Measurements from ENCODE around the gene NMU. TPM values are rescaled to one million over a fixed set of nuclear protein-coding genes. Genes with fewer than 3 reads are reported as not detected.

The NMU gene
- total and polyA plus RNA-seq, 9 of the 15 experiments (the other 6 are each of a cell fraction or from before 2014, with no cell fraction given), result 73.8 to 846 (median 599) TPM

DNA sequence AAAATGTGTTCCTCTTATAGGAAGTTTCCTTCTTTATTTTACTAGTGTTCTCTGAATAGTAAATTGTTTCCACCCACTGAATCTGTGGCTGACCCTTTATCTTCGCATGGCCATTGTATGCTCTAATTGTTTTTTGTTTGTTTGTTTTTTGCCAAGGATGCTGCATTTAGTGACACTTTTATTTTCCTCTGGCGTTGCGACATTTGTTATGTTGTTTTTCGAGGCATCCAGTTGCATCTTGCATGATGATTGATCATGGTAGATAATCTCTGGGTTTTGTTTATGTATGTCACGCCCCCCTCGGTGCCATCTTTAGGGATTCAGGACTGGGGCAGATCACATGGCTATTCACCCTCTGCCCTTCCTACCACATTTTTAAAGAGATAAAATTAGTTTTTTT, 2.2 kb downstream of the NMU start (continued):
- TF ChIP-seq, protein P1, sequence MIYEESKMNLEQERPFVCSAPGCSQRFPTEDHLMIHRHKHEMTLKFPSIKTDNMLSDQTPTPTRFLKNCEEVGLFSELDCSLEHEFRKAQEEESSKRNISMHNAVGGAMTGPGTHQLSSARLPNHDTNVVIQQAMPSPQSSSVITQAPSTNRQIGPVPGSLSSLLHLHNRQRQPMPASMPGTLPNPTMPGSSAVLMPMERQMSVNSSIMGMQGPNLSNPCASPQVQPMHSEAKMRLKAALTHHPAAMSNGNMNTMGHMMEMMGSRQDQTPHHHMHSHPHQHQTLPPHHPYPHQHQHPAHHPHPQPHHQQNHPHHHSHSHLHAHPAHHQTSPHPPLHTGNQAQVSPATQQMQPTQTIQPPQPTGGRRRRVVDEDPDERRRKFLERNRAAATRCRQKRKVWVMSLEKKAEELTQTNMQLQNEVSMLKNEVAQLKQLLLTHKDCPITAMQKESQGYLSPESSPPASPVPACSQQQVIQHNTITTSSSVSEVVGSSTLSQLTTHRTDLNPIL (CRISPR knock-in tag; IDR thresholded peaks at IDR 0.05), result no peak
- TF ChIP-seq ZNF217 (CRISPR knock-in tag; IDR thresholded peaks at IDR 0.05) (no peak), ZBED1 (IDR thresholded peaks at IDR 0.05) (no peak), TRIM24 (IDR thresholded peaks at IDR 0.05) (no peak), RUNX1 (IDR thresholded peaks at IDR 0.05; ENCODE audit: low read depth) (no peak), TAF9B (IDR thresholded peaks at IDR 0.05; ENCODE audit: partially characterized antibody) (no peak), EZH2 (IDR thresholded peaks at IDR 0.05; ENCODE audit: borderline replicate concordance, low read depth, low read length) (no peak), SAFB (IDR thresholded peaks at IDR 0.05; ENCODE audit: borderline replicate concordance, low read depth, low read length) (no peak), FOXK2 (conservative IDR thresholded peaks at IDR 0.05 in 1 of 2, IDR thresholded peaks at IDR 0.05 in 1 of 2; ENCODE audit: low read depth in 2 of 2) (peak in 1 of 2 experiments; percentile 35; a peak in 2 of 4 replicates), RFX7 (CRISPR knock-in tag; IDR thresholded peaks at IDR 0.05) (no peak), GTF2A2 (tag; IDR thresholded peaks at IDR 0.05) (no peak), HDAC1 (IDR thresholded peaks at IDR 0.05) (peak in 1 of 2 experiments; percentile 72; a peak in 2 of 4 replicates), NR2C2 (CRISPR knock-in tag; IDR thresholded peaks at IDR 0.05) (no peak), NR2C2 (tag; IDR thresholded peaks at IDR 0.05) (no peak), CHD1 (IDR thresholded peaks at IDR 0.05; ENCODE audit: low read length) (no peak), RFX1 (IDR thresholded peaks at IDR 0.05) (no peak), ARID1B (IDR thresholded peaks at IDR 0.05) (peak; percentile 53; the same call in 1 of the 2 replicates), ATF7 (IDR thresholded peaks at IDR 0.05) (no peak)
- TF ChIP-seq, protein P2, sequence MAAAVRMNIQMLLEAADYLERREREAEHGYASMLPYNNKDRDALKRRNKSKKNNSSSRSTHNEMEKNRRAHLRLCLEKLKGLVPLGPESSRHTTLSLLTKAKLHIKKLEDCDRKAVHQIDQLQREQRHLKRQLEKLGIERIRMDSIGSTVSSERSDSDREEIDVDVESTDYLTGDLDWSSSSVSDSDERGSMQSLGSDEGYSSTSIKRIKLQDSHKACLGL (CRISPR knock-in tag; IDR thresholded peaks at IDR 0.05; ENCODE audit: borderline replicate concordance, poor library complexity, severe bottlenecking), result no peak
- TF ChIP-seq, protein P3, sequence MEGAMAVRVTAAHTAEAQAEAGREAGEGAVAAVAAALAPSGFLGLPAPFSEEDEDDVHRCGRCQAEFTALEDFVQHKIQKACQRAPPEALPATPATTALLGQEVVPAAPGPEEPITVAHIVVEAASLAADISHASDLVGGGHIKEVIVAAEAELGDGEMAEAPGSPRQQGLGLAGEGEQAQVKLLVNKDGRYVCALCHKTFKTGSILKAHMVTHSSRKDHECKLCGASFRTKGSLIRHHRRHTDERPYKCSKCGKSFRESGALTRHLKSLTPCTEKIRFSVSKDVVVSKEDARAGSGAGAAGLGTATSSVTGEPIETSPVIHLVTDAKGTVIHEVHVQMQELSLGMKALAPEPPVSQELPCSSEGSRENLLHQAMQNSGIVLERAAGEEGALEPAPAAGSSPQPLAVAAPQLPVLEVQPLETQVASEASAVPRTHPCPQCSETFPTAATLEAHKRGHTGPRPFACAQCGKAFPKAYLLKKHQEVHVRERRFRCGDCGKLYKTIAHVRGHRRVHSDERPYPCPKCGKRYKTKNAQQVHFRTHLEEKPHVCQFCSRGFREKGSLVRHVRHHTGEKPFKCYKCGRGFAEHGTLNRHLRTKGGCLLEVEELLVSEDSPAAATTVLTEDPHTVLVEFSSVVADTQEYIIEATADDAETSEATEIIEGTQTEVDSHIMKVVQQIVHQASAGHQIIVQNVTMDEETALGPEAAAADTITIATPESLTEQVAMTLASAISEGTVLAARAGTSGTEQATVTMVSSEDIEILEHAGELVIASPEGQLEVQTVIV (CRISPR knock-in tag; IDR thresholded peaks at IDR 0.05; ENCODE audit: borderline replicate concordance), result no peak
- TF ChIP-seq, protein P4, sequence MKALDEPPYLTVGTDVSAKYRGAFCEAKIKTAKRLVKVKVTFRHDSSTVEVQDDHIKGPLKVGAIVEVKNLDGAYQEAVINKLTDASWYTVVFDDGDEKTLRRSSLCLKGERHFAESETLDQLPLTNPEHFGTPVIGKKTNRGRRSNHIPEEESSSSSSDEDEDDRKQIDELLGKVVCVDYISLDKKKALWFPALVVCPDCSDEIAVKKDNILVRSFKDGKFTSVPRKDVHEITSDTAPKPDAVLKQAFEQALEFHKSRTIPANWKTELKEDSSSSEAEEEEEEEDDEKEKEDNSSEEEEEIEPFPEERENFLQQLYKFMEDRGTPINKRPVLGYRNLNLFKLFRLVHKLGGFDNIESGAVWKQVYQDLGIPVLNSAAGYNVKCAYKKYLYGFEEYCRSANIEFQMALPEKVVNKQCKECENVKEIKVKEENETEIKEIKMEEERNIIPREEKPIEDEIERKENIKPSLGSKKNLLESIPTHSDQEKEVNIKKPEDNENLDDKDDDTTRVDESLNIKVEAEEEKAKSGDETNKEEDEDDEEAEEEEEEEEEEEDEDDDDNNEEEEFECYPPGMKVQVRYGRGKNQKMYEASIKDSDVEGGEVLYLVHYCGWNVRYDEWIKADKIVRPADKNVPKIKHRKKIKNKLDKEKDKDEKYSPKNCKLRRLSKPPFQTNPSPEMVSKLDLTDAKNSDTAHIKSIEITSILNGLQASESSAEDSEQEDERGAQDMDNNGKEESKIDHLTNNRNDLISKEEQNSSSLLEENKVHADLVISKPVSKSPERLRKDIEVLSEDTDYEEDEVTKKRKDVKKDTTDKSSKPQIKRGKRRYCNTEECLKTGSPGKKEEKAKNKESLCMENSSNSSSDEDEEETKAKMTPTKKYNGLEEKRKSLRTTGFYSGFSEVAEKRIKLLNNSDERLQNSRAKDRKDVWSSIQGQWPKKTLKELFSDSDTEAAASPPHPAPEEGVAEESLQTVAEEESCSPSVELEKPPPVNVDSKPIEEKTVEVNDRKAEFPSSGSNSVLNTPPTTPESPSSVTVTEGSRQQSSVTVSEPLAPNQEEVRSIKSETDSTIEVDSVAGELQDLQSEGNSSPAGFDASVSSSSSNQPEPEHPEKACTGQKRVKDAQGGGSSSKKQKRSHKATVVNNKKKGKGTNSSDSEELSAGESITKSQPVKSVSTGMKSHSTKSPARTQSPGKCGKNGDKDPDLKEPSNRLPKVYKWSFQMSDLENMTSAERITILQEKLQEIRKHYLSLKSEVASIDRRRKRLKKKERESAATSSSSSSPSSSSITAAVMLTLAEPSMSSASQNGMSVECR (CRISPR knock-in tag; IDR thresholded peaks at IDR 0.05), result no peak

Data from K562 (cell line).